ENCODE results near the gene AACS. TPM values are rescaled to one million over a fixed set of nuclear protein-coding genes. Genes with fewer than 3 reads are reported as not detected.
"Not testable (repeated sequence)": the region's sequence is repeated elsewhere in the genome, so short reads cannot be mapped to it uniquely, and the experiment has no call there.

The AACS gene
- total RNA-seq, 2 donors from 2014 or later = 20.7 to 27.0 TPM

GRCh38 chr12:125064492-125064891, 743 bp upstream of the AACS start:
- Mint-ChIP-seq H3K36me3 (ENCODE audit: insufficient read depth in 2 of 2) (peaks cover 1 to 13% of the 10 kb centered on the region in 2 donors), H3K27ac (no peak overlapping the region), H3K9me3 (no peaks in the 10 kb centered on the region)

GRCh38 chr12:125065919-125066570, 810 bp downstream of the AACS start:
- ATAC-seq (replicated peaks in 1 of 2) (no peak), DNase-seq (no peak)
- H3K36me3 Mint-ChIP-seq (ENCODE audit: insufficient read depth in 2 of 2) = peaks cover 1 to 10% of the 10 kb centered on the region in 2 donors
- no peaks in the 10 kb centered on the region for H3K9me3 Mint-ChIP-seq
- peak overlapping the region; percentile 77 to 89 for H3K4me3 Mint-ChIP-seq
- H3K4me1 Mint-ChIP-seq (ENCODE audit: low read depth) = peaks cover 30% of the 10 kb centered on the region
- H3K27me3 Mint-ChIP-seq (ENCODE audit: low read depth) = peaks cover 15% of the 10 kb centered on the region
- no peak overlapping the region for H3K27ac Mint-ChIP-seq

More at GRCh38 chr12:125064492-125064891, 743 bp upstream of the AACS start:
- DNase-seq = no peak
- peaks cover 30% of the 10 kb centered on the region for H3K4me1 Mint-ChIP-seq (ENCODE audit: low read depth)
- H3K27me3 Mint-ChIP-seq (ENCODE audit: low read depth) = peaks cover 15% of the 10 kb centered on the region
- peak overlapping the region; percentile 77 to 86 for H3K4me3 Mint-ChIP-seq
- ATAC-seq (replicated peaks in 1 of 2) = no peak

GRCh38 chr12:125068391-125068790, 3.2 kb downstream of the AACS start:
- Mint-ChIP-seq H3K36me3 (ENCODE audit: insufficient read depth in 2 of 2) (peaks cover 0 to 1% of the 10 kb centered on the region in 2 donors), H3K4me1 (ENCODE audit: low read depth) (peaks cover 30% of the 10 kb centered on the region), H3K27me3 (ENCODE audit: low read depth) (peaks cover 4% of the 10 kb centered on the region), H3K4me3 (no peak overlapping the region), H3K27ac (no peak overlapping the region), H3K9me3 (no peaks in the 10 kb centered on the region)
- no peak for DNase-seq
- ATAC-seq (replicated peaks in 1 of 2) = no peak

DNA sequence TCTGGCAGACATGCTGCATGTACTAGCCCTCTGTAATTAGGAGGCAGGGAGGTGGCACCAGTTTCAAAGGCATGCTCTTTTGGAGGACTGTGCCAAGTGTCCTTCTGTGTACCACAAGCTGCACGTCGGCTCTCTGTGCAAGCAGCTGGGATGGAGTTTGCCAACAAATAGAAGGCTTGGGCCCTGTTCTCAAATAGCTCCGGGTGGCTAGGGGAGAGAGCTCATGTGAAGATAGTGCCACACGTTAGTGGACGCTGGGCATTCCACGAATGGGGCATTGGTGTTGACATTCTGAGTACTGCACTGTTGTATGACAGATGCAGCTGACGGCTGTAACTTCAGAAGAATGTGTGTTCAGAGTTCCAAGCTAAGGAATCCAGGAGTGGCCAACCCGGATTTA, 4.4 kb downstream of the AACS start:
- ATAC-seq (replicated peaks in 1 of 2) (no peak), DNase-seq (no peak)
- no peak overlapping the region for H3K4me3 Mint-ChIP-seq
- no peaks in the 10 kb centered on the region for H3K9me3 Mint-ChIP-seq
- peaks cover 31% of the 10 kb centered on the region for H3K4me1 Mint-ChIP-seq (ENCODE audit: low read depth)
- peaks cover 0 to 1% of the 10 kb centered on the region in 2 donors for H3K36me3 Mint-ChIP-seq (ENCODE audit: insufficient read depth in 2 of 2)
- no peak overlapping the region for H3K27ac Mint-ChIP-seq
- no peaks in the 10 kb centered on the region for H3K27me3 Mint-ChIP-seq (ENCODE audit: low read depth)

DNA sequence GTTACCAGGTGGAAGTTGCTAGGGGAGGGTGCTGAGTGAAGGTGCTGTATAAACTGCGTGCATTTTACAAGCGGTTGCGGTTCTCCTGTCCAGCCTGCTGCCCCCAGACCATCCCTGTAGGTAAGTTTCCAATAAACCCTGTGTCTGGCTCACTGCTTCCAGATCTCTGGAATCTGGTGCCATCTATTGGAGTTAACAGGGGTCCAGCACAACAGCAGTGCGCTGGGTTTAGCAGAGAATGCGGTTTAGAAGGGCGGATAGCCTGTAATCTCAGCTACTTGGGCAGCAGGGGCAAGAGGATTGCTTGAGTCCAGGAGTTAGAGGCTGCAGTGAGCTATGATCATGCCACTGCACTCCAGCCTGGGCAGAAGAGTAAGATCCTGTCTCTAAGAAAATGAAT, 4.9 kb downstream of the AACS start:
- Mint-ChIP-seq H3K36me3 (ENCODE audit: insufficient read depth in 2 of 2) (no peaks in the 10 kb centered on the region), H3K27ac (no peak overlapping the region), H3K9me3 (no peaks in the 10 kb centered on the region), H3K4me3 (no peak overlapping the region), H3K27me3 (ENCODE audit: low read depth) (no peaks in the 10 kb centered on the region), H3K4me1 (ENCODE audit: low read depth) (peaks cover 26% of the 10 kb centered on the region)
- ATAC-seq (replicated peaks in 1 of 2) = no peak
- DNase-seq = no peak

GRCh38 chr12:125070661-125071390, 5.6 kb downstream of the AACS start:
- no peak for DNase-seq
- Mint-ChIP-seq H3K36me3 (ENCODE audit: insufficient read depth in 2 of 2) (no peaks in the 10 kb centered on the region), H3K4me3 (no peak overlapping the region), H3K4me1 (ENCODE audit: low read depth) (peaks cover 25% of the 10 kb centered on the region), H3K27ac (no peak overlapping the region), H3K27me3 (ENCODE audit: low read depth) (no peaks in the 10 kb centered on the region), H3K9me3 (no peaks in the 10 kb centered on the region)
- ATAC-seq (replicated peaks in 1 of 2) = no peak

DNA sequence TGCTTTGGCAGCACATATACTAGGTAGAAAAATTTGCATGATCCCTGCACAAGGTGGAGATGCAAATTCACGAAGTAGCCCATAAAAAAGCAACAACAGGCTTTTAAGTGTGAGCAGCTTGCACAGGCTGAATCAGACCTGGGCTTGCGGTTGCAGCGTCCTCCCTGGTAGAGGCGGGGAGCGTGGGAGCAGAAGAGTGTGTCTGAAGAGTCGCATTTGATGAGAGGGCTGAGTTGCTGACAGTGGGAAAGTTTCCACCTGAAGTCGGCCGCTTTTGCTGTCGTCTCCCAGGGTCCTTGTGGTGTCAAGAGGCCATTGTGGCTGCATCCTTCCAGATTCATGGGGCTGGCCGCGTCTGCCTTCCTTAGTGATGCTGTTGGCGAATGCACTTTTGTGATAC, 6.2 kb downstream of the AACS start:
- Mint-ChIP-seq H3K4me1 (ENCODE audit: low read depth) (peaks cover 20% of the 10 kb centered on the region), H3K36me3 (ENCODE audit: insufficient read depth in 2 of 2) (peaks cover 2 to 5% of the 10 kb centered on the region in 2 donors), H3K27me3 (ENCODE audit: low read depth) (no peaks in the 10 kb centered on the region), H3K4me3 (no peak overlapping the region), H3K9me3 (no peaks in the 10 kb centered on the region), H3K27ac (no peak overlapping the region)
- ATAC-seq (replicated peaks in 1 of 2) = peak in 1 of 2 donors; percentile 39
- DNase-seq = no peak

- no peak for ATAC-seq (replicated peaks in 1 of 2)
Observed at GRCh38 chr12:125072496-125072895, 7.3 kb downstream of the AACS start.

GRCh38 chr12:125074294-125074693, 9.1 kb downstream of the AACS start:
- not testable (repeated sequence) for DNase-seq; H3K27me3 Mint-ChIP-seq (ENCODE audit: low read depth); H3K4me3 Mint-ChIP-seq; H3K36me3 Mint-ChIP-seq (ENCODE audit: insufficient read depth in 2 of 2); H3K4me1 Mint-ChIP-seq (ENCODE audit: low read depth); H3K27ac Mint-ChIP-seq; H3K9me3 Mint-ChIP-seq; ATAC-seq (replicated peaks in 1 of 2)

More at GRCh38 chr12:125072496-125072895, 7.3 kb downstream of the AACS start:
- Mint-ChIP-seq H3K4me1 (ENCODE audit: low read depth) (peaks cover 11% of the 10 kb centered on the region), H3K27me3 (ENCODE audit: low read depth) (no peaks in the 10 kb centered on the region), H3K9me3 (no peaks in the 10 kb centered on the region), H3K36me3 (ENCODE audit: insufficient read depth in 2 of 2) (peaks cover 2 to 7% of the 10 kb centered on the region in 2 donors), H3K27ac (no peak overlapping the region), H3K4me3 (no peak overlapping the region)
- no peak for DNase-seq

DNA sequence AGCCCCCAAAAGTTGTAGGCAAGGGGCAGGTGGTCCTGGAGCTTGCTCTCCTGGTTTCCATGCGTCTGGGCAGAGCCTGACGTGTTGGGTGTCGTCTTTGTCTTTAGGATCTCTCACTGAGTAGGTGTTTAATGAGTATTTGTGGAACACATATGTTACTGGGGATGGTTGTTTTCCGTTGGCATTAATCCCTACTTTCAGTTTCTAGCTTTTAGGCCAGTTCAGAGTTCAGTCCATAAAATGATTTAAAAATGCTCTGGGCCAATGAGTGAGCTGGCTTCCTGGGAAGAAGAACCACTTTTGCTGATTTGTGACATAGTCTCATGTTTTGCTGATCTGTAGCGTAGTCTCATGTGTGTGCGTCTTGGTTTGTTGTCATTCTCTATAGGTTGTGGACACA, 10.9 kb downstream of the AACS start:
- Mint-ChIP-seq H3K27me3 (ENCODE audit: low read depth) (no peaks in the 10 kb centered on the region), H3K27ac (no peak overlapping the region), H3K4me3 (no peak overlapping the region), H3K36me3 (ENCODE audit: insufficient read depth in 2 of 2) (peaks cover 2 to 9% of the 10 kb centered on the region in 2 donors), H3K4me1 (ENCODE audit: low read depth) (peaks cover 5% of the 10 kb centered on the region), H3K9me3 (no peaks in the 10 kb centered on the region)
- DNase-seq = no peak
- ATAC-seq (replicated peaks in 1 of 2) = no peak

DNA sequence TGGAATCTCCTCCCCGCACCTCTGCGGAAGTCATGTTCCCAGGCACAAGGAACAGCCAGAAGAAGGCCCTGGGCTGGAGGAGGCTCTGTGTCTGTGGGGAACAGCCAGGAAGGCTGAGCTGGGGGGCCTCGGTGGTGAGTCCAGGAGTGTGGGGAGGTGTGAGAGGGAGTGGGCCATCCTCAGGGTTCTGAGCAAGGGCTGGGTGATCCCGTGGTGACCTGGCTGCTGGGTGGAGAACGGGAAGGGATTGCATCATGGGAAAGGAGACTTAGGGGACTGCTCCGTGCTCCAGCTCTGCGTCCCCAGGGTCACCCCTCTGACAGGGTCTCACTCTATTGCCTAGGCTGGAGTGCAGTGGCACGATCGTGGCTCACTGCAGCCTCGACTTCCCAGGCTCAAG, 13.8 kb downstream of the AACS start:
- Mint-ChIP-seq H3K36me3 (ENCODE audit: insufficient read depth in 2 of 2) (peaks cover 2 to 9% of the 10 kb centered on the region in 2 donors), H3K4me3 (no peak overlapping the region), H3K27me3 (ENCODE audit: low read depth) (no peaks in the 10 kb centered on the region), H3K9me3 (no peaks in the 10 kb centered on the region), H3K27ac (no peak overlapping the region), H3K4me1 (ENCODE audit: low read depth) (no peaks in the 10 kb centered on the region)
- DNase-seq = no peak
- no peak for ATAC-seq (replicated peaks in 1 of 2)

DNA sequence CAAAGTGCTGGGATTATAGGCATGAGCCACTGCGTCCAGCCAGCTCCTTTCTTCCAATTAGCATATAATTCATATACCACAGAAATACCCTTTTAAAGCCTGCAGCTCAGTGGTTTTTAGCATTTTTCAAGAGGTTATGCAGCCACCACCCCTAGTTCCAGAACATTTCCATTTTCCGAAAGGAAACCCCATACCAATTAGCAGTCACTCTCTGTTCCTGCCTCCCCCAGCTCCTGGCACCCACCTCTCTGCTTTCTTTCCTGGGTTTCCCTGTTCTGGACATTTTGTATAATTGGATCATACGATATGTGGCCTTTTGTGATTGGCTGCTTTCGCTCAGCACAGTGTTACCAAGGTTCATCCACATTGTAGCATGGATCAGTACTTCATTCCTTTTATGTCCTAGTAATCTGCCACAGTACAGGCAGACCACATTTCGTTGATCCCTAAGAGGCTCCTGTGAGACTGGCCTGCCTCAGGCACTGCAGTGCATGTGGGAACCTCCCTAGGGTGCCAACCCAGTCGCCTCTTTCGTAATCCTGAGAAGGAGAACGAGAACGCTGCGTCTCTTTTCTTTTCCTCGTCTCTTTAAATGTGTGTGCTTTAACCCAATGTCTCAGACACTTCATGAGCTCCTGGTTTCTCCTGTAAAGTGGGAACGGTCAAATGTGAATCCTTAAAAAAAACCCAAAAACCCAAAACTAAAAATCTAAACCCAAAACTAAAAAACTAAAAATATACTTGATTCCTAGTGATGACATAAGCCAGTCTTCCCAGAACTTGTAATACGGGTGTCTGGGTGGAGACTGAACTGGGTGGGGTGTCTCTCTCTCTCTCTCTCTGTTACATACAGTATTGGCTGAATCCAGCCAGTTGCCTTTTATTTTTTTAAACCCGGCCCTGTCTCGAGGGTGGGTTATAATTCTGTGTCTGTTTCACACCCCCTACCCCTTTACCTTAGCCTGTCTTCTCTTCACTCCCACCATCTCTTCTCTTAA, 14.7 kb downstream of the AACS start:
- Mint-ChIP-seq H3K27ac (no peak overlapping the region), H3K4me3 (no peak overlapping the region), H3K27me3 (ENCODE audit: low read depth) (no peaks in the 10 kb centered on the region), H3K9me3 (no peaks in the 10 kb centered on the region), H3K36me3 (ENCODE audit: insufficient read depth in 2 of 2) (peaks cover 2 to 11% of the 10 kb centered on the region in 2 donors), H3K4me1 (ENCODE audit: low read depth) (no peaks in the 10 kb centered on the region)
- ATAC-seq (replicated peaks in 1 of 2) (no peak), DNase-seq (no peak)

DNA sequence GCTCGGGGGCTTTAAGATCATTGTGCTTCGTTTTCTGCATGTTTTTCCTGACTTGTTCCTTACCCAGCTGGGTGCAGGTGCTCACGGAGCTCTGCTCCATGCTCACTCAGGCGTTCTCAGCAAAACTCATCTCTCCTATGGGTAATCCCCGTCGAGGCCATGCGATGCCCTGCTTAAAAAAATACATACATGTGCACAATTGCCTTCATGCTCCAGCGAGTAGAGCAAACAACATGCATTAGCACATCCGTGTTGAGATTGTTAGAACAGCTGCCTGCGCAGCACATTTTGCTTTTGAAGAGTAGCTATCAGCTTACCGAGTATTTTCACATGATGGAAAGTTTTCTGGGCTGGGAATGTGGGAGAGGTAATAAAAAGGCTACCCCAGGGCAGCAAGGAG, 16.2 kb downstream of the AACS start:
- H3K4me3 Mint-ChIP-seq = no peak overlapping the region
- no peak for ATAC-seq (replicated peaks in 1 of 2)
- no peak overlapping the region for H3K27ac Mint-ChIP-seq
- H3K36me3 Mint-ChIP-seq (ENCODE audit: insufficient read depth in 2 of 2) = peaks cover 0 to 6% of the 10 kb centered on the region in 2 donors
- no peaks in the 10 kb centered on the region for H3K27me3 Mint-ChIP-seq (ENCODE audit: low read depth)
- H3K4me1 Mint-ChIP-seq (ENCODE audit: low read depth) = no peaks in the 10 kb centered on the region
- no peak for DNase-seq
- no peaks in the 10 kb centered on the region for H3K9me3 Mint-ChIP-seq
